WTC11 (cell line): ENCODE data around the gene DEPDC5.

Source experiments
- CBFB ChIP-seq: sonication (generic); formaldehyde crosslinking; IDR thresholded peaks from 2 replicates; pipeline ENCODE4 v1.8.1; 2022; ENCODE audit warnings: mild to moderate bottlenecking, low read depth, missing genetic modification reagents
- JUN ChIP-seq: sonication (generic); formaldehyde crosslinking; IDR thresholded peaks from 2 replicates; pipeline ENCODE4 v1.8.0; 2023; ENCODE audit warnings: mild to moderate bottlenecking, missing genetic modification reagents
- ZNF423 ChIP-seq: fragments of 250-450 bp; sonication (Bioruptor Pico); IDR thresholded peaks from 2 replicates; pipeline ENCODE4 v2.1.2; 2022; ENCODE audit warnings: mild to moderate bottlenecking, moderate library complexity
- TF ChIP-seq, protein P1 (sequence below): fragments of 200-600 bp; IDR thresholded peaks from 2 replicates; pipeline ENCODE4 v1.8.0; 2022; ENCODE audit warnings: antibody characterized with exemption

DNA sequence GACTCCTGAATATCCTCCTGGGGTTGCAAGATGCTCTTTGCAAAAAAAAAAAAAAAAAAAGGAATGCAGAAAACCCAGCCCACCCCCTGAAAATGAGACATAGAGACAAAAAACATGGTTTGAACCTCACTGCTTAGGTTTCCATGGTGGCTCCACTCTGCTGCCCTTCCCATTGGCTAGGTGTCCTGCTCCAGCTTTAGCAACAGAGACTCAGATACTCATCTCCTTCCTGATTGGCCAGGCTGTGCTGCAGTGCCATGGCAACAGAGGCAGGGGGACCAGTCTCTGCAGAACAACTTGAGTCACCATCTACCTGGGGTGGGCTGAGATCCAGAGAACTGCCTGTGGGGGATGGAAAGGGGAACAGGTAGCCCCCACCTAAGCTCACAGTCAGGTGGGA is 173.2 kb downstream of the DEPDC5 start:
- TF ChIP-seq ZNF423 (CRISPR knock-in tag) (no peak), JUN (no peak), CBFB (CRISPR knock-in tag) (no peak)
- TF ChIP-seq, protein P1, sequence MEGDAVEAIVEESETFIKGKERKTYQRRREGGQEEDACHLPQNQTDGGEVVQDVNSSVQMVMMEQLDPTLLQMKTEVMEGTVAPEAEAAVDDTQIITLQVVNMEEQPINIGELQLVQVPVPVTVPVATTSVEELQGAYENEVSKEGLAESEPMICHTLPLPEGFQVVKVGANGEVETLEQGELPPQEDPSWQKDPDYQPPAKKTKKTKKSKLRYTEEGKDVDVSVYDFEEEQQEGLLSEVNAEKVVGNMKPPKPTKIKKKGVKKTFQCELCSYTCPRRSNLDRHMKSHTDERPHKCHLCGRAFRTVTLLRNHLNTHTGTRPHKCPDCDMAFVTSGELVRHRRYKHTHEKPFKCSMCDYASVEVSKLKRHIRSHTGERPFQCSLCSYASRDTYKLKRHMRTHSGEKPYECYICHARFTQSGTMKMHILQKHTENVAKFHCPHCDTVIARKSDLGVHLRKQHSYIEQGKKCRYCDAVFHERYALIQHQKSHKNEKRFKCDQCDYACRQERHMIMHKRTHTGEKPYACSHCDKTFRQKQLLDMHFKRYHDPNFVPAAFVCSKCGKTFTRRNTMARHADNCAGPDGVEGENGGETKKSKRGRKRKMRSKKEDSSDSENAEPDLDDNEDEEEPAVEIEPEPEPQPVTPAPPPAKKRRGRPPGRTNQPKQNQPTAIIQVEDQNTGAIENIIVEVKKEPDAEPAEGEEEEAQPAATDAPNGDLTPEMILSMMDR: no peak
